ENCODE data around the gene PLD1. TPM values are rescaled to one million over a fixed set of nuclear protein-coding genes. Genes with fewer than 3 reads are reported as not detected.

The PLD1 gene
- total RNA-seq, 3 donors from 2014 or later: 0.52 to 1.3 (median 0.66) TPM

- peaks cover 8% of the 10 kb centered on the region for H3K4me1 Mint-ChIP-seq (ENCODE audit: low read depth)
- H3K4me3 Mint-ChIP-seq: no peak within 1 kb of the TSS
- no peaks in the 10 kb centered on the region for H3K36me3 Mint-ChIP-seq (ENCODE audit: insufficient read depth)
- DNase-seq (no peak), ATAC-seq (no peak)
- no peaks in the 10 kb centered on the region for H3K9me3 Mint-ChIP-seq
- H3K27me3 Mint-ChIP-seq (ENCODE audit: low read depth): no peaks in the 10 kb centered on the region
These were observed 32.7 kb upstream of the PLD1 start, which contains the start of gene TMEM212 for GRCh38 chr3:171842864-171843518. TSS of gene TMEM212 (plus strand) at chr3:171843349. CDS start at chr3:171843384, 35 bp downstream.

- no peak for DNase-seq
- no peaks in the 10 kb centered on the region for H3K9me3 Mint-ChIP-seq
- H3K36me3 Mint-ChIP-seq (ENCODE audit: insufficient read depth): no peaks in the 10 kb centered on the region
- peaks cover 3% of the 10 kb centered on the region for H3K27me3 Mint-ChIP-seq (ENCODE audit: low read depth)
- no peak overlapping the region for H3K4me3 Mint-ChIP-seq
- no peak for ATAC-seq
- peaks cover 2% of the 10 kb centered on the region for H3K4me1 Mint-ChIP-seq (ENCODE audit: low read depth)
These were observed 31.3 kb upstream of the PLD1 start for GRCh38 chr3:171841620-171842000.

GRCh38 chr3:171840811-171841619 is 30.7 kb upstream of the PLD1 start:
- no peak for ATAC-seq
- Mint-ChIP-seq H3K9me3 (no peaks in the 10 kb centered on the region), H3K36me3 (ENCODE audit: insufficient read depth) (no peaks in the 10 kb centered on the region), H3K4me1 (ENCODE audit: low read depth) (no peaks in the 10 kb centered on the region), H3K4me3 (no peak overlapping the region), H3K27me3 (ENCODE audit: low read depth) (peaks cover 3% of the 10 kb centered on the region)
- no peak for DNase-seq

- ATAC-seq (no peak), DNase-seq (no peak)
- Mint-ChIP-seq H3K36me3 (ENCODE audit: insufficient read depth) (no peaks in the 10 kb centered on the region), H3K27me3 (ENCODE audit: low read depth) (peaks cover 3% of the 10 kb centered on the region), H3K4me1 (ENCODE audit: low read depth) (no peaks in the 10 kb centered on the region), H3K4me3 (no peak overlapping the region), H3K9me3 (no peaks in the 10 kb centered on the region)
These were observed 30.1 kb upstream of the PLD1 start for GRCh38 chr3:171840445-171840810.

GRCh38 chr3:171839270-171839669 is 29.0 kb upstream of the PLD1 start:
- H3K27me3 Mint-ChIP-seq (ENCODE audit: low read depth): peaks cover 3% of the 10 kb centered on the region
- H3K9me3 Mint-ChIP-seq: no peaks in the 10 kb centered on the region
- no peaks in the 10 kb centered on the region for H3K36me3 Mint-ChIP-seq (ENCODE audit: insufficient read depth)
- no peaks in the 10 kb centered on the region for H3K4me1 Mint-ChIP-seq (ENCODE audit: low read depth)
- ATAC-seq (no peak), DNase-seq (no peak)
- H3K4me3 Mint-ChIP-seq: no peak overlapping the region

GRCh38 chr3:171838218-171838720 is 28.0 kb upstream of the PLD1 start:
- no peaks in the 10 kb centered on the region for H3K36me3 Mint-ChIP-seq (ENCODE audit: insufficient read depth)
- no peak overlapping the region for H3K4me3 Mint-ChIP-seq
- no peaks in the 10 kb centered on the region for H3K9me3 Mint-ChIP-seq
- peaks cover 3% of the 10 kb centered on the region for H3K27me3 Mint-ChIP-seq (ENCODE audit: low read depth)
- no peaks in the 10 kb centered on the region for H3K4me1 Mint-ChIP-seq (ENCODE audit: low read depth)
- no peak for ATAC-seq
- DNase-seq: no peak

- ATAC-seq (no peak), DNase-seq (no peak)
- Mint-ChIP-seq H3K27me3 (ENCODE audit: low read depth) (peaks cover 3% of the 10 kb centered on the region), H3K36me3 (ENCODE audit: insufficient read depth) (no peaks in the 10 kb centered on the region), H3K4me1 (ENCODE audit: low read depth) (no peaks in the 10 kb centered on the region), H3K4me3 (no peak overlapping the region), H3K9me3 (no peaks in the 10 kb centered on the region)
These were observed 27.4 kb upstream of the PLD1 start for GRCh38 chr3:171837698-171838097.

GRCh38 chr3:171836855-171837254 is 26.6 kb upstream of the PLD1 start:
- H3K4me1 Mint-ChIP-seq (ENCODE audit: low read depth): no peaks in the 10 kb centered on the region
- no peaks in the 10 kb centered on the region for H3K36me3 Mint-ChIP-seq (ENCODE audit: insufficient read depth)
- ATAC-seq: no peak
- H3K9me3 Mint-ChIP-seq: no peaks in the 10 kb centered on the region
- H3K4me3 Mint-ChIP-seq: no peak overlapping the region
- peaks cover 3% of the 10 kb centered on the region for H3K27me3 Mint-ChIP-seq (ENCODE audit: low read depth)
- DNase-seq: no peak

GRCh38 chr3:171835613-171836012 is 25.3 kb upstream of the PLD1 start:
- no peak for ATAC-seq
- peaks cover 3% of the 10 kb centered on the region for H3K27me3 Mint-ChIP-seq (ENCODE audit: low read depth)
- H3K9me3 Mint-ChIP-seq: no peaks in the 10 kb centered on the region
- no peak overlapping the region for H3K4me3 Mint-ChIP-seq
- no peak for DNase-seq
- H3K4me1 Mint-ChIP-seq (ENCODE audit: low read depth): no peaks in the 10 kb centered on the region
- H3K36me3 Mint-ChIP-seq (ENCODE audit: insufficient read depth): no peaks in the 10 kb centered on the region

GRCh38 chr3:171835116-171835515 is 24.8 kb upstream of the PLD1 start:
- Mint-ChIP-seq H3K36me3 (ENCODE audit: insufficient read depth) (no peaks in the 10 kb centered on the region), H3K9me3 (no peaks in the 10 kb centered on the region), H3K4me3 (no peak overlapping the region), H3K27me3 (ENCODE audit: low read depth) (peaks cover 3% of the 10 kb centered on the region), H3K4me1 (ENCODE audit: low read depth) (no peaks in the 10 kb centered on the region)
- DNase-seq (no peak), ATAC-seq (no peak)

GRCh38 chr3:171834461-171834801 is 24.1 kb upstream of the PLD1 start:
- ATAC-seq (no peak), DNase-seq (no peak)
- Mint-ChIP-seq H3K36me3 (ENCODE audit: insufficient read depth) (no peaks in the 10 kb centered on the region), H3K4me3 (no peak overlapping the region), H3K4me1 (ENCODE audit: low read depth) (no peaks in the 10 kb centered on the region), H3K27me3 (ENCODE audit: low read depth) (peaks cover 3% of the 10 kb centered on the region), H3K9me3 (no peaks in the 10 kb centered on the region)

GRCh38 chr3:171833789-171834460 is 23.6 kb upstream of the PLD1 start:
- no peak for DNase-seq
- no peaks in the 10 kb centered on the region for H3K4me1 Mint-ChIP-seq (ENCODE audit: low read depth)
- no peaks in the 10 kb centered on the region for H3K36me3 Mint-ChIP-seq (ENCODE audit: insufficient read depth)
- H3K4me3 Mint-ChIP-seq: no peak overlapping the region
- no peaks in the 10 kb centered on the region for H3K9me3 Mint-ChIP-seq
- ATAC-seq: no peak
- H3K27me3 Mint-ChIP-seq (ENCODE audit: low read depth): peaks cover 3% of the 10 kb centered on the region

GRCh38 chr3:171832989-171833388 is 22.7 kb upstream of the PLD1 start:
- no peaks in the 10 kb centered on the region for H3K9me3 Mint-ChIP-seq
- H3K4me1 Mint-ChIP-seq (ENCODE audit: low read depth): peaks cover 2% of the 10 kb centered on the region
- H3K36me3 Mint-ChIP-seq (ENCODE audit: insufficient read depth): no peaks in the 10 kb centered on the region
- ATAC-seq (no peak), DNase-seq (no peak)
- H3K4me3 Mint-ChIP-seq: no peak overlapping the region
- peaks cover 5% of the 10 kb centered on the region for H3K27me3 Mint-ChIP-seq (ENCODE audit: low read depth)

- ATAC-seq: no peak
- Mint-ChIP-seq H3K4me3 (no peak overlapping the region), H3K4me1 (ENCODE audit: low read depth) (peaks cover 11% of the 10 kb centered on the region), H3K27me3 (ENCODE audit: low read depth) (peaks cover 7% of the 10 kb centered on the region), H3K36me3 (ENCODE audit: insufficient read depth) (no peaks in the 10 kb centered on the region), H3K9me3 (no peaks in the 10 kb centered on the region)
- DNase-seq: no peak
These were observed 21.7 kb upstream of the PLD1 start for GRCh38 chr3:171831936-171832335.

- H3K9me3 Mint-ChIP-seq: no peaks in the 10 kb centered on the region
- no peak for ATAC-seq
- no peak overlapping the region for H3K4me3 Mint-ChIP-seq
- peaks cover 12% of the 10 kb centered on the region for H3K4me1 Mint-ChIP-seq (ENCODE audit: low read depth)
- DNase-seq: no peak
- H3K36me3 Mint-ChIP-seq (ENCODE audit: insufficient read depth): no peaks in the 10 kb centered on the region
- H3K27me3 Mint-ChIP-seq (ENCODE audit: low read depth): peaks cover 7% of the 10 kb centered on the region
These were observed 20.2 kb upstream of the PLD1 start for GRCh38 chr3:171830518-171830875.

Measured in activated T-cell treated with anti-CD3 and anti-CD28 coated beads, Interleukin-2, amount 50 U/mL, for 4 hours (primary cell).